GM21576 (cell line): ENCODE results near the gene AQP2.
A peak's percentile ranks its signal among the peaks of the same experiment; 100 is the strongest.

ENCODE experiments used
- ATAC-seq: cut with Tn5 transposase; IDR thresholded peaks from one replicate; pipeline ENCODE4 v1.9.1; 2021; ENCODE audit warnings: mild to moderate bottlenecking, moderate library complexity; ENCODE audit not compliant: unreplicated experiment

The AQP2 gene

GRCh38 chr12:49939707-49940106, 10.8 kb upstream of the AQP2 start:
- ATAC-seq: no peak

- ATAC-seq: no peak
These were observed 8.7 kb upstream of the AQP2 start for GRCh38 chr12:49941556-49942511.

- ATAC-seq: no peak
These were observed 8.0 kb upstream of the AQP2 start for GRCh38 chr12:49942512-49942893.

- no peak for ATAC-seq
These were observed 7.5 kb upstream of the AQP2 start for GRCh38 chr12:49942921-49943624.

GRCh38 chr12:49943625-49943960, 6.9 kb upstream of the AQP2 start:
- no peak for ATAC-seq

- no peak for ATAC-seq
These were observed 6.5 kb upstream of the AQP2 start for GRCh38 chr12:49944046-49944445.

- no peak for ATAC-seq
These were observed 5.8 kb upstream of the AQP2 start for GRCh38 chr12:49944718-49945117.

- ATAC-seq: peak; percentile 87
These were observed 5.0 kb upstream of the AQP2 start for GRCh38 chr12:49945394-49946080.

- ATAC-seq: no peak
These were observed 4.5 kb upstream of the AQP2 start for GRCh38 chr12:49946086-49946485.

GRCh38 chr12:49946497-49946896, 4.0 kb upstream of the AQP2 start:
- no peak for ATAC-seq

- ATAC-seq: no peak
These were observed 2.8 kb upstream of the AQP2 start for GRCh38 chr12:49947593-49948226.

- no peak for ATAC-seq
These were observed 1.4 kb upstream of the AQP2 start for GRCh38 chr12:49948866-49949845.

- ATAC-seq: no peak
These were observed 671 bp upstream of the AQP2 start for GRCh38 chr12:49949866-49950265.

GRCh38 chr12:49951411-49952240, 1.1 kb downstream of the AQP2 start:
- ATAC-seq: no peak

- ATAC-seq: no peak
These were observed 2.0 kb downstream of the AQP2 start for GRCh38 chr12:49952391-49953055.

- no peak for ATAC-seq
These were observed 2.6 kb downstream of the AQP2 start for GRCh38 chr12:49953151-49953550.

GRCh38 chr12:49953961-49954846, 3.7 kb downstream of the AQP2 start:
- no peak for ATAC-seq
